Endothelial cell of umbilical vein (primary cell): ENCODE results near the gene MTNR1B. TPM values are rescaled to one million over a fixed set of nuclear protein-coding genes. Genes with fewer than 3 reads are reported as not detected.

Source experiments
- BruUV-seq: library from RNA; stranded (reverse); fragments of 400-500 nt; replicated peaks from 2 replicates; lab custom pipeline; 2021; lab: Mats Ljungman, UMichigan
- CTCF ChIA-PET: fragments of 300-600, 350-600 bp; sonication (Branson Sonifier 250); formaldehyde crosslinking; loops from one replicate; lab custom pipeline; 2021; ENCODE audit warnings: antibody characterized with exemption, inconsistent platforms; lab: Charles Lee
- POLR2A ChIA-PET: fragments of 300-600, 350-600 bp; sonication (Branson Sonifier 250); formaldehyde crosslinking; loops from one replicate; lab custom pipeline; 2021; ENCODE audit warnings: antibody characterized with exemption, inconsistent platforms; lab: Charles Lee
- DNase-seq: peaks from one replicate; pipeline ENCODE4 v3.0.0-alpha.2; 2011; ENCODE audit warnings: low read depth, low spot score
- FAIRE-seq: peaks from 2 replicates; lab custom pipeline; 2011; peaks lifted over from hg19 to GRCh38; lab: Jason Lieb, UNC
- H2AFZ ChIP-seq: 2 replicates; pipeline ENCODE4 v1.6.0; 2012; ENCODE audit warnings: low read depth, low read length, control low read depth, inconsistent platforms
- H3K27ac ChIP-seq: 2 replicates; pipeline ENCODE4 v1.5.1; 2011; ENCODE audit warnings: low read depth, mild to moderate bottlenecking, control low read depth, low read length, moderate library complexity; ENCODE audit not compliant: insufficient read depth
- H3K27me3 ChIP-seq, 2 experiments: 2 replicates each; pipeline versions ENCODE4 v1.6.0 to v1.6.1; 2011; ENCODE audit warnings: low read length in 2 of 2, mixed read lengths in 1 of 2; ENCODE audit not compliant: control insufficient read depth in 2 of 2, insufficient read depth in 2 of 2
- H3K36me3 ChIP-seq, 2 experiments: 2 replicates in 1 of 2; 3 replicates in 1 of 2; pipeline ENCODE4 v1.5.1; 2011; ENCODE audit warnings: low read length in 2 of 2, mild to moderate bottlenecking in 1 of 2, moderate library complexity in 1 of 2; ENCODE audit not compliant: control insufficient read depth in 2 of 2, insufficient read depth in 2 of 2; ENCODE audit errors: extremely low read depth in 1 of 2
- H3K4me1 ChIP-seq: 3 replicates; pipeline ENCODE4 v1.5.1; 2011; ENCODE audit warnings: mild to moderate bottlenecking, low read length; ENCODE audit not compliant: control insufficient read depth, insufficient read depth; ENCODE audit errors: extremely low read depth
- H3K4me2 ChIP-seq: 2 replicates; pipeline ENCODE4 v1.6.1; 2011; ENCODE audit warnings: low read length, control low read depth, mixed read lengths; ENCODE audit not compliant: insufficient read depth
- H3K4me3 ChIP-seq, 3 experiments: fragments of 200-600 bp in 1 of 3; sonication (generic), shearing (Covaris generic) in 1 of 3; replicated peaks in 1 of 3; 2 replicates each; pipeline ENCODE4 v1.5.1; 2011 to 2016; ENCODE audit warnings: control low read depth in 3 of 3, low read length in 3 of 3, mild to moderate bottlenecking in 2 of 3, inconsistent platforms in 1 of 3, low read depth in 1 of 3, moderate library complexity in 1 of 3; ENCODE audit not compliant: insufficient read depth in 1 of 3
- H3K79me2 ChIP-seq: 2 replicates; pipeline ENCODE4 v1.6.0; 2012; ENCODE audit warnings: low read length, inconsistent platforms; ENCODE audit not compliant: control insufficient read depth, insufficient read depth
- H3K9ac ChIP-seq: replicated peaks from 2 replicates; pipeline ENCODE3; 2011; ENCODE audit warnings: low read length, control low read depth; ENCODE audit not compliant: insufficient read depth; ENCODE audit errors: extremely low read depth
- H3K9me1 ChIP-seq: replicated peaks from 3 replicates; pipeline ENCODE4 v1.6.0; 2011; ENCODE audit warnings: mild to moderate bottlenecking, low read length; ENCODE audit not compliant: control insufficient read depth, insufficient read depth; ENCODE audit errors: extremely low read depth
- H3K9me3 ChIP-seq: replicated peaks from 2 replicates; pipeline ENCODE4 v1.5.1; 2012; ENCODE audit warnings: low read length, inconsistent platforms; ENCODE audit not compliant: control insufficient read depth, insufficient read depth
- H4K20me1 ChIP-seq: replicated peaks from 2 replicates; pipeline ENCODE3; 2011; ENCODE audit warnings: mild to moderate bottlenecking, low read length; ENCODE audit not compliant: control insufficient read depth, insufficient read depth; ENCODE audit errors: extremely low read depth
- CTCF ChIP-seq, 2 donors: IDR thresholded peaks; 1 replicate in 1 of 2; 2 replicates in 1 of 2; pipeline ENCODE4 v1.5.1; 2011; ENCODE audit warnings: low read length in 2 of 2, mild to moderate bottlenecking in 2 of 2, moderate library complexity in 2 of 2, control low read depth in 1 of 2, inconsistent platforms in 1 of 2, low read depth in 1 of 2; ENCODE audit not compliant: insufficient read depth in 1 of 2; ENCODE audit errors: extremely low read depth in 1 of 2
- EZH2 ChIP-seq: IDR thresholded peaks from 2 replicates; pipeline ENCODE4 v1.6.1; 2012; ENCODE audit warnings: borderline replicate concordance, low read depth, mild to moderate bottlenecking, moderate library complexity, low read length, inconsistent platforms; ENCODE audit not compliant: severe bottlenecking
- FOS ChIP-seq: IDR thresholded peaks from 2 replicates; pipeline ENCODE4 v1.6.1; 2011; ENCODE audit warnings: mild to moderate bottlenecking, low read length, moderate library complexity, borderline replicate concordance; ENCODE audit not compliant: insufficient read depth
- GATA2 ChIP-seq: IDR thresholded peaks from 2 replicates; pipeline ENCODE4 v1.7.0; 2011; ENCODE audit warnings: low read depth, mild to moderate bottlenecking, moderate library complexity, mixed read lengths, low read length; ENCODE audit not compliant: insufficient read length, insufficient read depth
- JUN ChIP-seq: IDR thresholded peaks from 2 replicates; pipeline ENCODE4 v1.6.1; 2011; ENCODE audit warnings: borderline replicate concordance, low read depth; ENCODE audit not compliant: insufficient read length, insufficient read depth
- MAX ChIP-seq: IDR thresholded peaks from 2 replicates; pipeline ENCODE4 v1.6.1; 2011; ENCODE audit not compliant: insufficient read depth, insufficient read length
- MYC ChIP-seq: IDR thresholded peaks from one replicate; pipeline ENCODE4 v1.6.1; 2011; ENCODE audit warnings: mild to moderate bottlenecking, low read depth, low read length
- POLR2A ChIP-seq: IDR thresholded peaks from 2 replicates; pipeline ENCODE4 v1.6.1; 2012; ENCODE audit warnings: low read depth, mild to moderate bottlenecking, control low read depth, low read length
- POLR2AphosphoS5 ChIP-seq: IDR thresholded peaks from 2 replicates; pipeline ENCODE4 v1.6.1; 2012; ENCODE audit warnings: low read depth, mild to moderate bottlenecking, control low read depth, low read length, moderate library complexity; ENCODE audit not compliant: insufficient read depth
- dilution Hi-C: fragments of 300-500 bp; cut with MboI; formaldehyde crosslinking; loops from one replicate; pipeline ENCODE4 v1.15.0; 2019; ENCODE audit warnings: low sequenced_read_pairs; ENCODE audit not compliant: extremely low pct_ligation_motif_present
- intact Hi-C: fragments of 100-400 bp; cut with micrococcal nuclease; formaldehyde crosslinking; loops from one replicate; pipeline ENCODE4 v1.10.0; 2022
- polyA plus RNA-seq, 4 experiments: library from polyadenylated mRNA; depleted of rRNA in 3 of 4; stranded (reverse) in 3 of 4; unstranded in 1 of 4; fragments of >200 nt; gene quantifications; 2 replicates each; pipeline versions ENCODE4 v1.2.1 to v1.2.3, GENCODE V29; 2011 to 2012; ENCODE audit warnings: missing spikeins in 1 of 4
- total RNA-seq: library from RNA; stranded (reverse); gene quantifications from 2 replicates; pipeline ENCODE4 v1.2.3, GENCODE V29; 2021

Gene MTNR1B
- total and polyA plus RNA-seq, 2 donors (not counting 3 experiments of a cell fraction or from before 2014, with no cell fraction given), result not detected

- ChIA-PET CTCF (no interaction called here), POLR2A (no interaction called here)
- Histone ChIP-seq H3K36me3 (no peaks in the 10 kb centered on the region), H3K9me3 (no peaks in the 10 kb centered on the region), H3K27me3 (no peaks in the 10 kb centered on the region), H3K9me1 (no peaks in the 10 kb centered on the region), H3K4me2 (no peak overlapping the region), H3K4me1 (no peaks in the 10 kb centered on the region), H4K20me1 (no peaks in the 10 kb centered on the region), H2AFZ (no peak overlapping the region), H3K27ac (no peak overlapping the region), H3K79me2 (no peaks in the 10 kb centered on the region), H3K4me3 (no peak overlapping the region), H3K9ac (no peak overlapping the region)
- no TSS peak for BruUV-seq
- DNase-seq (no peak), FAIRE-seq (no peak)
- dilution Hi-C loops (no loop called here), intact Hi-C loops (no loop called here)
- TF ChIP-seq JUN (no peak), EZH2 (no peak), POLR2A (no peak), POLR2AphosphoS5 (no peak), MAX (no peak), MYC (no peak), FOS (no peak), CTCF (IDR thresholded peaks at IDR 0.05; ENCODE audit: extremely low read depth in 1 of 2, insufficient read depth in 1 of 2, low read depth in 1 of 2, low read length in 2 of 2) (no peak), GATA2 (no peak)
Observed at GRCh38 chr11:92920331-92920730, 49.1 kb upstream of the MTNR1B start.
